T-cell (primary cell): ENCODE data around the gene CYP2F1. TPM values are rescaled to one million over a fixed set of nuclear protein-coding genes. Genes with fewer than 3 reads are reported as not detected.

Experiments
- total RNA-seq, 35 experiments: library from RNA in 6 of 35; stranded (reverse) in 6 of 35; fragments of 120-200 nt in 1 of 35; gene quantifications; one replicate each; pipeline versions ENCODE4 v1.2.1 to v1.2.4 and lab custom pipeline; 2013 to 2026

CYP2F1 gene
- total RNA-seq, 5 donors from 2014 or later (not counting 1 experiment from before 2014, with no cell fraction given), result 0.83 to 1.3 TPM; not detected in 3

Other genes with a start within 250 kb of the CYP2F1 start
- gene CYP2A7, start 232.2 kb upstream of the CYP2F1 start, total RNA-seq, result not detected
- under 1 TPM in 3 of 5 donors, not detected in 2; 0.20 to 0.61 (median 0.38) TPM for gene CYP2B6, start 123.2 kb upstream of the CYP2F1 start, total RNA-seq
- not detected for gene CYP2A13, start 26.0 kb upstream of the CYP2F1 start, total RNA-seq
- 1 to 10 TPM in 1 of 5 donors, under 1 TPM in 3, not detected in 1; 0.20 to 1.2 (median 0.51) TPM for gene CYP2S1, start 78.8 kb downstream of the CYP2F1 start, total RNA-seq
- gene AXL, start 104.8 kb downstream of the CYP2F1 start, total RNA-seq, result under 1 TPM in 3 of 5 donors, not detected in 2; 0.16 to 0.70 (median 0.47) TPM
- 100 to 1,000 TPM; 275 to 350 (median 307) TPM for gene HNRNPUL1, start 149.9 kb downstream of the CYP2F1 start, total RNA-seq
- 10 to 100 TPM; 38.9 to 61.5 (median 55.1) TPM for gene CCDC97, start 195.7 kb downstream of the CYP2F1 start, total RNA-seq
- 100 to 1,000 TPM; 170 to 412 (median 206) TPM for gene TGFB1, start 239.5 kb downstream of the CYP2F1 start, total RNA-seq
- 10 to 100 TPM; 15.3 to 27.9 (median 16.4) TPM for gene B9D2, start 249.7 kb downstream of the CYP2F1 start, total RNA-seq